AG04450 (cell line): Measurements from ENCODE around the gene FKBP1A. TPM values are rescaled to one million over a fixed set of nuclear protein-coding genes. Genes with fewer than 3 reads are reported as not detected.

Source experiments
- CTCF ChIA-PET: fragments of 300-600, 350-600 bp; formaldehyde crosslinking; extraction: SDS; loops from one replicate; lab custom pipeline; 2022; ENCODE audit warnings: antibody characterized with exemption, inconsistent platforms; lab: Charles Lee
- POLR2A ChIA-PET: fragments of 350-600 bp; formaldehyde crosslinking; extraction: SDS; loops from one replicate; lab custom pipeline; 2021; ENCODE audit warnings: antibody characterized with exemption, inconsistent platforms; lab: Yijun Ruan, JAX
- DNase-seq: peaks from one replicate; pipeline ENCODE4 v3.0.0-alpha.2; 2011; ENCODE audit warnings: low read depth, low spot score
- H3K27ac ChIP-seq: one replicate; pipeline ENCODE4 v1.5.1; 2012; ENCODE audit warnings: low read depth, low read length, control low read depth
- H3K27me3 ChIP-seq: one replicate; pipeline ENCODE4 v1.6.0; 2012; ENCODE audit warnings: low read length; ENCODE audit not compliant: control insufficient read depth, insufficient read depth
- H3K4me3 ChIP-seq: 2 replicates; pipeline ENCODE4 v1.5.1; 2011; ENCODE audit warnings: mild to moderate bottlenecking, low read depth, low read length, control low read depth
- H3K9me3 ChIP-seq: 2 replicates; pipeline ENCODE4 v1.5.1; 2012; ENCODE audit warnings: low read length; ENCODE audit not compliant: control insufficient read depth, insufficient read depth
- CTCF ChIP-seq: IDR thresholded peaks from 2 replicates; pipeline ENCODE4 v1.5.1; 2011; ENCODE audit warnings: low read depth, low read length, control low read depth, inconsistent platforms
- polyA minus RNA-seq: library from RNA; depleted of rRNA, polyadenylated mRNA; stranded (reverse); fragments of >200 nt; gene quantifications from 2 replicates; pipeline ENCODE4 v1.2.3, GENCODE V29; 2011; rRNA and poly(A)+ RNA removed
- polyA plus RNA-seq: library from polyadenylated mRNA; depleted of rRNA; stranded (reverse); fragments of >200 nt; gene quantifications from 2 replicates; pipeline ENCODE4 v1.2.3, GENCODE V29; 2011; rRNA removed

Gene FKBP1A
- polyA plus RNA-seq: 579 and 685 TPM in 2 replicates
- polyA minus RNA-seq: 267 and 279 TPM in 2 replicates

DNA sequence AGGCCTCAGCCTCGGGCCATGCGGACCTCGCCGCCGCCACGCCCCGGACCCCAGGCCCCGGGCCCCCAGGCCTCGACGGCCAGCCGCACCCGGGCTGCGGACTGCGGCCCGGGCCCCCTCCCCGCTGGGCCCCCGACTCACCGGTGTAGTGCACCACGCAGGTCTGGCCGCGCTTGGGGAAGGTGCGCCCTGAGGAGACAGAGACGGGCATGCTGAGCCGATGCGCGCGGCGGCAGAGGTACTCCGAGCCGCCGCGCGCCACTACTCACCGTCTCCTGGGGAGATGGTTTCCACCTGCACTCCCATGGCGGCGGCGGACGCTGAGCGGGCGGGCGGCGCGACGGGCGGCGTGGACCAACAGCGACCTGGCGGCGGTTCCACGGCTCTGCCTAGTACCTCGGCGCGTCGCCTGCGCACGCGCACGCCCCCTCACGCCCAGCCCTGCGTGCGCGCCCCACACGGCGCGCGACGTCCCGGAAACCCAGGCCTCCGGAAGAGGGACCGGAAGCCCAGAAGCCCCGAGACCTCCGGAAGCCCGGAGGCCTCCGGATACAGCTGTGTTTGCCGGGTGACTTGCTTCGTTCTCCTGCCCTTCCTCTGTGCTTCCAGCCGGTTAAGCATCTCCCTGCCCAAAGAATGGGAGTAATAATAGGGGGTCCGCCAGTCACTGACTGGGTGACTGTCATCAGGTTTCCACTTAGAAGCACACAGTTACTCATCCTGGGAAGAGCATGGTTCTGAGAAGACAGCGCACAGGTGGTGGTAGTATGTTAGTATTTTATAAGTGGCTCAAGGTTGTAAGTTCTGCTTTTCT, at the start of gene FKBP1A:
Gene FKBP1A (minus strand): TSS at position 362 of the 814 bp plus-strand sequence. CDS start 56 bp downstream, at position 306.
- ChIA-PET POLR2A (interaction anchor here (0.6 to 0.7 kb wide), 2 partner anchors 135 to 704 kb away, joined by 3 to 4 read pairs; no protein-coding TSS in a partner anchor), CTCF (interaction anchor here (0.6 to 1.2 kb wide), 10 partner anchors 13 to 468 kb away, joined by 3 to 11 read pairs (median 4); no protein-coding TSS in a partner anchor)
- DNase-seq: peak; percentile 67
- Histone ChIP-seq H3K27me3 (no peaks in the 10 kb centered on the region), H3K27ac (peak within 1 kb of the TSS; percentile 76), H3K9me3 (peaks cover 6% of the 10 kb centered on the region; the same call in 1 of the 2 replicates), H3K4me3 (peak within 1 kb of the TSS; percentile 88)
- TF ChIP-seq CTCF: no peak

DNA sequence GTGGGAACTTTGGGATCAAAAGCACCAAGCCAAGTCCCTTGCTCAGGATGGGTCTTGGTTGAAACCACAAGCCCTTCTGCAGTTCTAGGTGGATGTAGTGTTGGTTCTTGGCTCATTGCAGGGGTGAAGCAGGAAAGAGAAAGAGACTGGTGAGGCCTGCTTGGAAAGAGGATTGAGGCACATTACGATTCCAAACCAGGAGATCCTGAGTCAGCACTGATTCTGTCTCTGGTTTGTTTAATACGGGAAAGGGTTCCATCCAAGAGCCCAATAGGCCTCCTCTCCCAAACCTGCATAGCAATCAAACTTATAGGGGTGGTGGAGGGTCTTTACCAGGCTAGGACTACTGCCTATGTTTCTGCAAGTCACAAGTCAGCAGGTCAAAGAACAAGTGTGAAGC, 49.5 kb upstream of the FKBP1A start:
- CTCF ChIA-PET: no interaction called here

DNA sequence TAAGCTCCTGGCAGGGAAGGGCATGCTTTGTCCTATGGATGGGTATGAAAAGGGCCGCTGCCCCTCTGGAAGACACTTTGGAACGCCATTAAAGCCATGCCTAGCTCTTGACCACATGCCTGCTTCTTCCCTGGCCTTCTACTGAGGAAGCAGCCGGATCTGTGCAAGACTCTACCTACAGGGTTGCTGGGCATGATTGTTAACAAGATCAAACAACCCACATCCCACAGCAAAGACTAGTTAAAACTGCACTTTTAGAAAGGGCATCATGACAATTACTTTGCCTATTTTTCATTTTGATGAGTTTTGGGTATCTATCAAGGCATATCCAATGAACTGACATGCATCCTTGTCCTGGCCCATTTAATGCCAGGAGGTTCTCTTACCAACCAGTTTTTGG, 48.3 kb upstream of the FKBP1A start:
- DNase-seq: no peak
- H3K27ac ChIP-seq: no peak overlapping the region
- no peak overlapping the region for H3K4me3 ChIP-seq
- ChIA-PET CTCF (interaction anchor here (0.8 to 1.2 kb wide), 9 partner anchors 10 to 213 kb away, joined by 3 to 8 read pairs (median 5); no protein-coding TSS in a partner anchor), POLR2A (no interaction called here)
- no peaks in the 10 kb centered on the region for H3K27me3 ChIP-seq
- no peak for TF ChIP-seq CTCF
- no peaks in the 10 kb centered on the region for H3K9me3 ChIP-seq

More for the DNA sequence above, 49.5 kb upstream of the FKBP1A start:
- H3K27me3 ChIP-seq: no peaks in the 10 kb centered on the region
- H3K4me3 ChIP-seq: no peak overlapping the region
- POLR2A ChIA-PET: no interaction called here
- no peak for TF ChIP-seq CTCF
- no peak overlapping the region for H3K27ac ChIP-seq
- DNase-seq: no peak
- H3K9me3 ChIP-seq: no peaks in the 10 kb centered on the region

DNA sequence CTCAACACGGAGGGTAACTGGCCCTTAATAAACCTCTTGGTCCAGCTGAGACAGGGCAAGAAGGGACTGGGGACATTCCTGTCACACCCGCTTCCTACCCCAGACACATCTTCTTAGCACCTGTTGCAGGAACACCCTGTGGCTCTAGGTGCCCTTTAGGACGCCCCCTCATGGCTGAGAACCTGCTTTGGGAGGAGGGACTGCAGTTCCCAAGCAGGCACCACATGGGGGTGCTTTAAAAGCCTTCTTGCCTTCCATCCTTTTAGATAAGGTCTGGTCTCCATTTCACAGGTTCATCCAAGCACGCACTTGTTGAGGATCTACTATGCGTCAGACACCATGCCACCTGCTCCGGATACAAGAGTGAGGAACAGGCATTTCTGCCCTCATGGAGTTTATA, 47.2 kb upstream of the FKBP1A start:
- Histone ChIP-seq H3K27me3 (no peaks in the 10 kb centered on the region), H3K4me3 (no peak overlapping the region), H3K27ac (no peak overlapping the region), H3K9me3 (no peaks in the 10 kb centered on the region)
- DNase-seq: no peak
- ChIA-PET CTCF (interaction anchor here (0.7 to 5.0 kb wide), 13 partner anchors 11 to 212 kb away, joined by 3 to 41 read pairs (median 5); no protein-coding TSS in a partner anchor), POLR2A (no interaction called here)
- peak; percentile 76 for TF ChIP-seq CTCF

- Histone ChIP-seq H3K9me3 (no peaks in the 10 kb centered on the region), H3K27me3 (no peaks in the 10 kb centered on the region), H3K4me3 (no peak overlapping the region), H3K27ac (no peak overlapping the region)
- ChIA-PET CTCF (interaction anchor here (0.6 to 5.0 kb wide), 19 partner anchors 9 to 228 kb away, joined by 3 to 54 read pairs (median 5); partner anchors contain the start of gene NSFL1C), POLR2A (no interaction called here)
- DNase-seq: no peak
- TF ChIP-seq CTCF: no peak
Observed at GRCh38 chr20:1438361-1438760, 45.5 kb upstream of the FKBP1A start.
